Central memory CD4-positive, alpha-beta T cell (primary cell): ENCODE measurements around the gene HHLA2.

Experiments
- DNase-seq: peaks from one replicate; pipeline ENCODE4 v3.0.0; 2022

HHLA2 gene

DNA sequence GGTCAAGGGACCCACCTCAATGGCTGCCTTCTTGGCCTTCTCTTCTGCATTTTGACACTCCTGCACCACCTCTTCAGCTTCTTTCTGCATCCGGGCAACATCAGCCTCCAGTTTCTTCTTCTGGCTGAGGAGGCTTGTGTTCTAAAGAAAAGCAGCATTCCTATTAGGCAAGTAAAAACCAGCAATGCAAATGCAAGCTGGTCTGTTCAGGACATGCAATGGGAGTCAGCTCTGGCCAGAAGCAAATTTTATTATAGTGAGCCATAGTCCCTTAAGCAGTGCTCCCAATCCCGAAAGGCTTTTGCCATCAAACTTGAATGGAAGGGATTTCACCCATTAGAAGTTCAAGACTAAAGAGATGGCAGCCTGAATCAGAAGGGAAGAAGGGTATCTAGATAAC, 97.7 kb downstream of the HHLA2 start:
- DNase-seq = no peak

DNA sequence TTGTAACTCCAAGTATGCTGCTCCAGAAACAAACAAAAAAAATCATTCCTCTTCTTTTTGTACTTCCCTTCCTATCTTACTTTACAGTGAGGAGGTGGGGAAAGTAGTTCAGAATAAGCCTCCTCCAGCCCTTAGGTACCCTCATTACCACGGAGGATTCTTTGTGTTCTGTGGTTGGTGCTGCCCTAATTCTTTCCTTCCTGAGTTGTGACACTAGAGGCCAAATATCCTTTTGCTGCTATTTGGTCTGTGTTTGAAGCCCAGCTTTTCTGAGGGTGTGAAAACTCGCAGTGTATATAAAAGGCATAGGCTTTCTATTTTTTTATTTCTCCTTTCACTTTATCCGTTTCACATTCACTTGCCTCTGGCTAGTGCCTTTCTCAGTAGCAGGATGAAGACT, 98.2 kb downstream of the HHLA2 start:
- DNase-seq = no peak

DNA sequence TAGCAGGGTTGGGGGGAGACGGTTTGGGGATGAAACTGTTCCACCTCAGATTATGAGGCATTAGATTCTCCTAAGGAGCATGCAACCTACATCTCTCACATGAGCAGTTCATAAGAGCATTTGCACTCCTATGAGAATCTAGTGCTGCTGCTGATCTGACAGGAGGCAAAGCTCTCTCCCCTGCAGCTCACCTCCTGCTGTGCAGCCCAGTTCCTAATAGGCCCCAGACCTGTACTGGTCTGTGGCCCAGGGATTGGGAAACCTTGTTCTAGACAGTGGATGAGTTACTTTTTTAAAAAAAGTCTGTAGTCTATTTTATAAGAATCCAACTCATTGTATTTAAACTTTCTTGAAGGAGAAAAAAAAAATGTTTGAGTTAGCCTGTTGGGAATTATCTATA, 100.0 kb downstream of the HHLA2 start:
- DNase-seq = no peak

DNA sequence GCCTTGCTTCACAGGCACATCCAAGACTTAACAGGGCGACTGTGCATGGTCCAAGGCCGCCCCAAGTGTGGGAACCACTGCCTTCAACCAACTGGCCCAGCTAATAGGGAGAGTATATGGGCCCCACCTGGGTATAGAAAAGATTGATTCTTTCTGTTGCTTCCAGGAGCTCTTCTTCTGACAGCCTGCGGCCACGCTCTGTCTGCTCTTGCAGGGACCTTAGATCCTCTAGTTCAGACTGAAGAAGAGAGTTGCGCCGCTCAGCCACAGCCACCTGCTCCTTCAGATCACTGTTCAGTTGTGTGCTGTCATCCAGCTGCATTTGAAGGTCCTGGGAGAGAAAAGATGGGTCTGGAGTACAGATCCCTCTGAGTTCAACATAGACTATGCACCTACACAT, 102.2 kb downstream of the HHLA2 start:
- no peak for DNase-seq

DNA sequence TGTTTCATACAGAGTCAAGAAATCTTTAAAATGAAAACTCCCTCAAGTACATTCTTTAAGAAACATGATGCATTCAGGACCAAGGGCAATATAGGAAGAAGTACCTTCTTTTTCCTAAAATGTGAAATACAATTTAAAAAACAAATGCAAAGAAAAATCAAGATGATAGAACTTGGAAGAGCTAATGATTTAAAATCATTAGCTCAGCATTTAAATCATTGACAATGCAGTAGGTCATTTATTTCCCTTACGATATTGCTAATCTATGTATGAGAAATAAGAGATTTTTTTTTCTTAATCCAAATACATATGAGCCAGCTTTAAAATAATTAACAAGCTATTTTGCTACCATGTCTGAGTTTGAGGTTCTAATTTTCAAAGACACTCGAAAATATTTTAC, 105.5 kb downstream of the HHLA2 start:
- no peak for DNase-seq

DNA sequence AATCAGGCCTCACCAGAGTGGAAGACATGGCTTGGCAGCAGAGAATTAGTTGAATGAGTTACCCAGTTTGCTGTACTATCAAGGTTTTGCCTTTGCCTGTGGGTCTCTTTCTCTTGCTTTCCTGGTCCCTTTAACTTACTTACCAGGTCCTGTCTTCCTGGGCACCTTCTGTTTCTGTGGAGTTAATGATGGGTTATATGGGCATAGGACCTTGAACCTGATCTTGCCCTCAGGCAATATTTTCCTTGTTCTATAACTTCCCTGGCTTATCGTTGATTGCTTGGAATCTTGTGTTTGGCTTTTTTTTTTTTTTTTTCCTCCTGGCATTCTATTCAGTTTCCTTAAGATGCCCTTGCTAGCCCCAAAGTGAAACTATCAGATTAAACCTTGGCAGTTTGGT, 106.8 kb downstream of the HHLA2 start:
- no peak for DNase-seq

DNA sequence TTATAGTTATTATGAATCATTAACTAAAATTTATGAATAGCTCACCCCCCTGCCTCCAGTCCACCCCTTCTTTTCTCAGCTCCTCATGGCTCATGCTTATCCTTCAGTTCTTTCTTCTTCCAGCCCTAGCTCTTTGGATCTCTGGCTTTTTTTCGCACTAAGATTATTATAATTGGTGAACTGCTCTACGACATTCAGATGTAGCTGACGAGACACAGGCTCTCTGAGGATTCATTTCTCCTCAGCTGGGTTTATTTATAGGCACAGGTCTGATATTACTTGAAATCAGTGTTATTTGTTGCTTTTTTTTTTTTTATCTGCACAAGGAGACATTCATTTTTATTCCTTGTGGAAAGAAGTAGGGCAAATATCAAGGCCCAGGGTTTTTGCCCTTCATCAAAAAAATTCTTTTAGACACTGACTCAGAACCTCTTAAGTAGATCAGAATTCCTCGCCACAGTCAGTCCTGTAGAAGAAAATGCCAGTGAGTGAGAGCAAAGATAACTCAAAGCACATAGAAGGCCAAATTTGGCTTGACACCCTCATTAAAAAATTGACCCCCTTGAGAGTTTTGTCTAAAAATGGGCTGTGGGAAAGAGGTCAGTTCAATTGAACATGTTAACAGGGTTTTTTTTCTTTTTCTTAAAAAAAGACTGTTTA, 107.5 kb downstream of the HHLA2 start:
- DNase-seq = no peak

DNA sequence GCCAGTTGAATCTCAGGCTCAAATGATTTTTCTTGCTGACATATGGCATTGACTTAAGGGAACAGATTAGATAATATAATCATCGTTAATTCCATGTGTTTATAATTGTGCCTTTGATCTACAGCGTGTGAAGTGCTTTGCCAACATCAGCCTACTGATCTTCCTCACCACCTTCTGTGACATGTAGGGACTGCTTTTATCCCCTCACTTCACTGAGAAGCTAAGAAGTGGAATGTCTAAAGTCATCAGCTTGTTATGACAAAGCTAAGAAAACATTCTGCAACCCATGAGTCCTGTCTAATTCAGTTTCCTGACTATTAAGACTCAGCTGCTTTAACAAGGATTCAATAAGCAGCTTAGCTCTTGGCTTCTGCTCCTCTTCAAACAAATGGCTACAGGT, 108.0 kb downstream of the HHLA2 start:
- DNase-seq = no peak

DNA sequence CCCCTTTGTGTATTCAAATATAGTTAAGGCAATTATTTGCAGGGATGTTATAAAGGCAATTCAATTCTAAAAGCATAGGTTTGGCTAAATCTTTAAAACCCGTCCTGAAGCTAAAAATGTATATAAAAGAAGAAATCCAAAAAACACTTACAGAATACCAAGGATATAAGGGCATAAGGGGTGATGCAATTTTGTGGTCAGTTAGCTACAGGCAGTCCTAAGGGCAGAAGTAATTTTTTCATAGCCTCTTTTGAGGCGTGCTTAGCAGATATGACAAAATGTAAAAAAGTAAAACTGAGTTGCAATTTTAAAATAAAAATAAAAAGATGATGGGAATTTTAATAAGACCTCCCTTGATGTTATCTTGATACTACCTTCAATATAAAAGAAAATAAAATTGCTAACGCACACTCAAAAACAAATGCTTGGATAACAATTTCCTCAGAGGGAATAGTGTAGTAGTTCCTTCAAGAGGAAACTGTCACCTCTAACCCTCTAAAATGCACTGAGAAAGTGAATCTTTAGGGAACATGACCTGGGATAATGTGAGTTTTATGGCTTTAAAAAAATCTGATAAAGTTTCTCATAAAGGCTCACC, 109.8 kb downstream of the HHLA2 start:
- no peak for DNase-seq

DNA sequence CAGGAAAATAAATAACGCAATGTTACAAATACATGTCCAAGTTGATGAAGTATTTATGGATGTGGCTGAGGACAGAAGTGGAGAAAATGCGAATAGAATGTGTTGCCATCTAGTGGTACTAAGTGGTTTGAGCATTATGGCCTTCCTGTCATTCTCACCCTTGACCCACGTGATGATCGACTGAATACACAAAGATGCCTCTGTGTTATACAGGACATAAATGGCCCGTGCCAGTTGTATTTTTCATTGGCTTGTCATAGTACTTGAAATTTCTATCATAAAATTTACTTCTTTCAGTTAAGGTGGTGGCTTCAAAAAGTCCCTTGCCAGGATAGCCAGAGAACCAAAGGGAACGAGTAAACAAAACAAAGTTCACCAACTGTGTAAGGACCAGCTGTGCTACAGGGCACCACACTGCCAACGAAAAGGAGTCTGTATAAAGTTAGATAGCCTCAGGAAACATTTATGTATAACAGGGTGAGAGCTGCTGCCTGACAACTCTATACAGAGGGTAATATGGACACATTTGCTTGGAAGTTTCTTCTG, 110.4 kb downstream of the HHLA2 start:
- no peak for DNase-seq

DNA sequence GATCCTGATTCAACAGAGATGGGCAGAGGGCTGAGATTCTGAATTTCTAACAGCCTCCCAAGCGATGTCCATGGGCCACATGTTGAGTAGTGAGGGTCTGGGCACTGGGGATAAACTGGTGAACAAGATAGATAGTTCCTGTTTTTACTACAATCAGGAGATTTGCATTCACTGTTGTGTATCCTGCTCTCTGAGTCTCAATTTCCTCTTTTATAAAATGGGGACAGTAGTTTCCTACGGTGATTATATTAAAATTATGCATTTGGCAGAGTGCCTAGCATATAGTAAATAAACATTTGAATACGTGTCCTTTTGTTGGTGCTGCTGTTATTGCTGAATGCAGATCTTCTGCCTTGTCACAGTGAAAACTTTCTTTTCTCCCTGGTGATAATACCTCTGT, 111.5 kb downstream of the HHLA2 start:
- no peak for DNase-seq

DNA sequence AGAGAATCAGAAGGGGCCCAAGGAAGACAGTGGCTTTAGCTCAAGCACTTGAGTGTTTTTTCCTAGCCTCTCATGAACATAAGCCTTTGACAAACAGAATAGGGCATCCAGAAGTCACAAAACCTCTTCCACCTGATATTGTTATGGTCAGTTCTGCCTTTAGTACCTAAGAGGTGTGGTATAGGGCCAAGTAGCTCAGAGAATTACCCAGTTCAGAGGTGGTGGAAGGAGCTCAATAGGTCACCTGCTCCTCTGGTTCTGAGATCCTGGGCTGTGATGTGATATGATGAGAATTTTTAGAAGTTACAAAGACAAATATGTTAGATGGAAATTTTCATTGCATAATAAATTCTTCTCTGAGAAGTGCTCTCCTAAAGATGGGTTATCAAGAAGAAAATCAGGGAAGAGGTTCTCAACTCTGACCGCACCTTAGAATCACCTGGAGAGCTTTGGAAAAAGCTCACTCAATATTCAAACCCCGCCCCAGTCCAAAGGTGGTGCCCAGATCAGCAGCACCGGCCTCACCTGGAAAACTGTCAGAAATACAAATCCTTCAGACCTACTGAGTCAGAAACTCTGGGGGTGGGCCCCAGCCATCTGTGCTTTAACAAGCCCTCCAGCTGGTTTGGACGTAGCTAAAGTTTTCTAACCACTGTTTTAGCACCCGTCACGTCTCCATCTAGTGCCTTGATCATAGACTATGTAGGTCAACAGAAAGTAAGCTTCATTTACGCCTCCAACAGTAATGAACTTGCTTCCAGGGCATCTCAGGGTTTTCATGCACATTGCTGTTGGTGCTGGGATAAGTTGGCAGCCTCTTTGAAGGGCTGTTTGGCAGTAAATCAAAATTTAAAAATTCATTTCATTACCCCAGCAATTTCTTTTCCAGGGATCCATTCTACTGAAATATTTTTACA, 112.8 kb downstream of the HHLA2 start:
- no peak for DNase-seq

DNA sequence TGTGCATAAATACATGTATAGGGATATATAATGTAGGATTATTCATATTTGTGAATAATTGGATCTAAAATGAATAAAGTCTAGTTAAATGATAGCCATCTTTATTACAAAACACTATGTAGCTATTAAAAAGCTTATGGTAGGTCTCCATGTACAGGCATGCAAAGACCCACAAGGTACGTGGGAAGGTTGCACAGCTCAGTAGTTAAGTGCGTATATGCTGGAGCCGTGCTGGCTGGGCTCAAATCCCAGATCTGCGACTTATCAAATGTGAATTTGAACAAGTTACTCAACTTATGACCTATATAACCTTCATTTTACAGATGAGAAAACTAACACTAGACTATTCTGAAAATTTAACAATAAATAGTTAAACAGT, 113.4 kb downstream of the HHLA2 start:
- DNase-seq = no peak

DNA sequence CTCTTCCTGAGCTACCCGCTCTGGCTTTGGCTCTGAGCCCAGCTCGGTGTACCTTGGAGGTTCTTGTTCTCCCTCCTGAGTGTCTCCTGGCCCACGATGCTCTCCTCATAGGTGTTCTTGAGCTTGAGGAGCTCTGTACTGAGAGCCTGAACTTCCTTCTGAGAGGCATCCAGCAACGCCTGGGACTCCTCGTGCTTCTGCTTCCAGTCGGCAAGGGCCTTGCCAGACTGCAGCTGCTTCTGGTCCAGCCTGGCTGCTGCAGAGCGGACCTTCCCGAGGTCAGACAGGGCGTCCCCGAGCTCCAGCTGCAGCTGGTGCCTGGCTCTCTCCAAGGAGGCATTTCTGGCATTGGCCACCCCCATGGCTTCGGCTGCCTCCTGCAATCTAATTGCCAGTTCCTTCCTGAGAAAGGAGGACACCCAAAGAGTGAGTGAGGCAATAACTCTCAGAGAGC, 114.2 kb downstream of the HHLA2 start:
- no peak for DNase-seq

DNA sequence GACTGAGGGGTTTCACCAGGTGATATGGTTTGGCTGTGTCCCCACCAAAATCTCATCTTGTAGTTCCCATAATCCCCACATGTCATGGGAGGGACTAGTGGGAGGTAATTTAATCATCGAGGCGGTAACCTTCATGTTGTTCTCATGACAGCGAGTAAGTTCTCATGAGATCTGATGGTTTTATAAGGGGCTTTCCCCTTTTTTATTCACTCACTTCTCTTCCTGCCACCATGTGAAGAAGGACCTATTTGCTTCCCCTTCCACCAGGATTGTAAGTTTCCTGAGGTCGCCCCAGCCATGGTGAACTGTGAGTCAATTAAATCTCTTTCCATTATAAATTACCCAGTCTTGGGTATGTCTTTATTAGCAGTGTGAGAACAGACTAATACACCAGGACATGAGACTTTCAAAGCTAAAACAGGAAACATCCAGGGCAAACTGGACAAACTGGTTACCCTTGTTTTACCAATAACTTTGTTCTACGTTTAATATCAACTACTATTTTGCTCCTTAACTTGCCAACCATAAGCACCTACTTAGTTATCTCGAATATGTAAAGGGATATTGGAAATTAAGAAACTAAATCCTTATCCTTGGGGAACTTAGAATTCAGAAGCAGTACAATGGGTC, 115.9 kb downstream of the HHLA2 start:
- DNase-seq = no peak

DNA sequence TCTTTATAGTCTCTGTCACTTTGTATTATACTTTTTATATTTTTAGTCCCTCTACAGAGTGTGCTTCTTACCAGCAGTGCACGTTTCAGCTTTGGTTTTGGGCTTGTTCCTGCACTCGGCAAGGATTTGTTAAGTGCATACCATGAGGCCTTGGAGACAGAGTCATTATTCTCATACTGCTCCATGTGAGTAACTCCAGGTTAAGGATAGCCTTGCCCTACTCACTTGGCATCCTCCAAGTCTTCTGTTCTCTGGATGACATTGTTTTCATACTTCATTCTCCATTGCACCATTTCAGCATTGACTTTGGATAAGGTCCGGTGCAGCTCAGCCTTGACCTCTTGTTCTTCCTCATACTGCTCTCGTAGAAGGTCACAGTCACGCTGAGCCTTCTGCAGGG, 117.7 kb downstream of the HHLA2 start:
- DNase-seq = no peak

DNA sequence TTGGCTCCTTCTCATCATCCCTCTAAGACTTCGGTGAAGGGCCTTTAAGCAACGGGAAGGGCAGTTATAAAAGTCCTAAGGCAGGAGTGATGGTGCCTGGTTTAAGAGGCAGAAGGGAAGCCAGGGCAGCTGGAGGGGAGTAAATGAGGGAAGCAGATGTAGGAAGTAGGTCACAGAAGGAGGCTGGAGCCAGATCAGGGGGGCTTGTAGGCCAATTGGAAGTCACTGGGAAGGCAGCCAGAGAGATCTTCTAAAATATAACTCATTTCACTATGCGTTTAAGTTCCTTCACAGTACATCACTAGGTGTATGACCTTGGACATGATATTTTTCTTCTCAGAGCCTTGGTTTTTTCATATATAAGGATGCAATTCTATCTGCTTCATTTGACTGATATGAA, 119.3 kb downstream of the HHLA2 start:
- no peak for DNase-seq

DNA sequence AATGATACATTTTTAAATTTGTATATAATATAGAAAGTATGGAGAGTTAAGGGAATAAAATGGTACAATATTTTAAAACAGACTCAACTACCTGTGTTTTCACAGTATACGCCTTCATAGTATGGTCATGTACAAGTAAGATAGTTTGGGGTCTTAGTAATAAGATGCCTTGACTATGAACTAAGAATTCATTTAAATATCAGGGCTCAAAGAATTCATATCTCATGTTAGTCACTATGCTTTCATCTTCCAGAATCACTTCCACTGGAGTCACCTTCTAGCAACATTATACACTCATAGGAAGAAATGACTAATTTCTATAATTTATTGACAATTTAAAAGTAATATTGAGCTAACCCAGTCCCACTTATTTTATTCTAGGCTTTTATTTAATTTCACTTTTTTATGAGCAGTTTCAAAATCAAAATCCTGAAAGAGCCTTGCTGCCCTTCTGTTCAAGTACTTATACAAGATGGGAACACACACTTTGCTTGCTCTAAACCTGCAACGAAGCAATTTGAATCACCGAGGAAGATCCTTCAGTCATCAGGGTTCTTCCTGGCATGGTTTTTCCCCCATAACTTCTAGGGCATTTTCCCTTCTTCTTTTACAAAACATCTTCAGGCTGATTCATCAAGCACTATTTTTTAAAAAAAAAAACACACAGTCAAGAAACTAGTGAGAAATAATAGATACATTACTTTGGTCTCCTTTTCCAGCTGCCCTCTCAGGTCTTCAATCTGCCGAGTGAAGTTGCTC, 119.9 kb downstream of the HHLA2 start:
- no peak for DNase-seq

DNA sequence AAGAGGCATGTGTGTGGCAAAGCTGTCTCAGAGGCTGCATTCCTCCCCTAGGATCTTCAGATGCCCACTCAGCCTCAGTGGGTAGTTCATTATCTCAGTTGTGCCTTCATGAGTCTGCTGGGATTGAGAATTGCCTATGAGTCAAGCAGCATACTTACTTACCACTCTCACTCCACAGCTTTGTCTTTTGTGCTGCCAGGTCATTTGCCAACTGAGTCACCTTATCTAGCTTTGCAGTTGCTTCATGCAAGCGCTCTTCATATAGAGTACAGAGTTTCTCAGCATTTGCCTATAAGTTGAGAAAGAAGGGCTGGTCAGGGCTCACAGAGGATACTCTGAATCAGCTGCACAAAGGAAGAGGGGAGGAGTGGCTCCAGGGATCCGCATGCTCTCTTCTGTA, 124.6 kb downstream of the HHLA2 start:
- DNase-seq = no peak
